IMR-90 (cell line): ENCODE measurements around the gene TXNDC11. TPM values are rescaled to one million over a fixed set of nuclear protein-coding genes. Genes with fewer than 3 reads are reported as not detected.

Source experiments
- ATAC-seq: fragments of 200-7000 bp; cut with Tn5 transposase; 2 replicates; pipeline ENCODE4 v1.9.1; 2020; ENCODE audit warnings: low read depth, mild to moderate bottlenecking, moderate library complexity
- BruUV-seq: library from RNA; stranded (reverse); fragments of 400-500 nt; replicated peaks from 2 replicates; lab custom pipeline; 2021; lab: Mats Ljungman, UMichigan
- CTCF ChIA-PET: fragments of 300-600 bp; formaldehyde crosslinking; extraction: SDS; loops from one replicate; lab custom pipeline; 2021; ENCODE audit warnings: antibody characterized with exemption; lab: Yijun Ruan, JAX
- POLR2A ChIA-PET: fragments of 300-600 bp; sonication (Branson Sonifier 250); formaldehyde crosslinking; loops from one replicate; lab custom pipeline; 2022; ENCODE audit warnings: antibody characterized with exemption; ENCODE audit not compliant: unreplicated experiment; lab: Charles Lee
- DNase-seq: peaks from one replicate; pipeline ENCODE4 v3.0.0; 2013
- H2AFZ ChIP-seq: replicated peaks from 2 replicates; pipeline ENCODE3; 2013; ENCODE audit warnings: low read length, mild to moderate bottlenecking; ENCODE audit not compliant: poor library complexity
- H2AK5ac ChIP-seq: 2 replicates; pipeline ENCODE4 v1.6.1; 2013; ENCODE audit warnings: low read depth, low read length, inconsistent platforms
- H2AK9ac ChIP-seq: replicated peaks from 2 replicates; pipeline ENCODE3; 2013; ENCODE audit warnings: mild to moderate bottlenecking, low read depth, low read length, moderate library complexity; ENCODE audit not compliant: poor library complexity
- H2BK120ac ChIP-seq: 2 replicates; pipeline ENCODE4 v1.6.1; 2013; ENCODE audit warnings: low read depth, low read length, inconsistent platforms
- H2BK15ac ChIP-seq: 3 replicates; pipeline ENCODE4 v1.6.1; 2013; ENCODE audit warnings: low read depth, low read length, inconsistent platforms
- H2BK20ac ChIP-seq: 2 replicates; pipeline ENCODE4 v1.6.1; 2013; ENCODE audit warnings: low read depth, mild to moderate bottlenecking, inconsistent platforms, low read length, moderate library complexity
- H2BK5ac ChIP-seq: 2 replicates; pipeline ENCODE4 v1.6.1; 2013; ENCODE audit warnings: mild to moderate bottlenecking, low read depth, low read length, inconsistent platforms; ENCODE audit not compliant: poor library complexity, severe bottlenecking
- H3K14ac ChIP-seq: replicated peaks from 2 replicates; pipeline ENCODE4 v1.6.1; 2013; ENCODE audit warnings: low read depth, low read length, inconsistent platforms
- H3K18ac ChIP-seq: 2 replicates; pipeline ENCODE4 v1.6.1; 2013; ENCODE audit warnings: low read depth, low read length, control low read depth
- H3K23ac ChIP-seq: 2 replicates; pipeline ENCODE4 v1.6.1; 2013; ENCODE audit warnings: low read depth, low read length, inconsistent platforms
- H3K27ac ChIP-seq: 2 replicates; pipeline ENCODE4 v1.5.1; 2013; ENCODE audit warnings: mild to moderate bottlenecking, control low read depth, low read length; ENCODE audit not compliant: insufficient read depth
- H3K27me3 ChIP-seq: 2 replicates; pipeline ENCODE4 v1.6.1; 2013; ENCODE audit warnings: low read length; ENCODE audit not compliant: control insufficient read depth, insufficient read depth
- H3K36me3 ChIP-seq: 2 replicates; pipeline ENCODE4 v1.6.1; 2013; ENCODE audit warnings: low read length, mixed read lengths; ENCODE audit not compliant: control insufficient read depth, insufficient read depth
- H3K4ac ChIP-seq: 2 replicates; pipeline ENCODE4 v1.6.1; 2013; ENCODE audit warnings: low read depth, low read length, inconsistent platforms
- H3K4me1 ChIP-seq: 2 replicates; pipeline ENCODE4 v1.6.1; 2013; ENCODE audit warnings: low read length, mixed read lengths; ENCODE audit not compliant: control insufficient read depth, insufficient read depth
- H3K4me2 ChIP-seq: 2 replicates; pipeline ENCODE4 v1.6.1; 2013; ENCODE audit warnings: low read depth, mild to moderate bottlenecking, control low read depth, low read length, moderate library complexity
- H3K4me3 ChIP-seq: 2 replicates; pipeline ENCODE4 v1.5.1; 2013; ENCODE audit warnings: low read depth, mild to moderate bottlenecking, control low read depth, low read length, moderate library complexity; ENCODE audit not compliant: insufficient read depth
- H3K56ac ChIP-seq: 2 replicates; pipeline ENCODE4 v1.6.1; 2013; ENCODE audit warnings: low read length, inconsistent platforms; ENCODE audit not compliant: insufficient read depth; ENCODE audit errors: extremely low read depth
- H3K79me1 ChIP-seq, 2 experiments: 2 replicates each; pipeline ENCODE4 v1.6.1; 2013; ENCODE audit warnings: low read length in 2 of 2, inconsistent platforms in 1 of 2, low read depth in 1 of 2
- H3K9ac ChIP-seq: 2 replicates; pipeline ENCODE4 v1.6.1; 2013; ENCODE audit warnings: low read depth, low read length, control low read depth
- H3K9me1 ChIP-seq: 2 replicates; pipeline ENCODE4 v1.6.1; 2013; ENCODE audit warnings: low read length, inconsistent platforms; ENCODE audit not compliant: insufficient read depth
- H3K9me3 ChIP-seq: 2 replicates; pipeline ENCODE4 v1.6.1; 2013; ENCODE audit warnings: low read length; ENCODE audit not compliant: control insufficient read depth, insufficient read depth
- H4K20me1 ChIP-seq: 2 replicates; pipeline ENCODE4 v1.6.1; 2013; ENCODE audit warnings: low read length, inconsistent platforms; ENCODE audit not compliant: insufficient read depth
- H4K5ac ChIP-seq: 2 replicates; pipeline ENCODE4 v1.6.1; 2013; ENCODE audit warnings: mild to moderate bottlenecking, low read depth, low read length, control low read depth
- H4K8ac ChIP-seq, 2 experiments: 2 replicates each; pipeline ENCODE4 v1.6.1; 2013; ENCODE audit warnings: low read depth in 2 of 2, low read length in 2 of 2, control low read depth in 1 of 2, inconsistent platforms in 1 of 2
- H4K91ac ChIP-seq: 2 replicates; pipeline ENCODE4 v1.6.1; 2013; ENCODE audit warnings: low read depth, low read length, inconsistent platforms; ENCODE audit not compliant: insufficient read depth
- CEBPB ChIP-seq: IDR thresholded peaks from 2 replicates; pipeline ENCODE4 v1.6.1; 2012; ENCODE audit warnings: low read depth, low read length, improper control_type of control experiment
- CHD1 ChIP-seq: IDR thresholded peaks from 2 replicates; pipeline ENCODE4 v1.6.1; 2012; ENCODE audit warnings: low read depth, low read length, improper control_type of control experiment
- FOS ChIP-seq: fragments of 150-350 bp; IDR thresholded peaks from 2 replicates; pipeline ENCODE4 v1.6.1; 2016; ENCODE audit warnings: low read depth, low read length
- MAFK ChIP-seq: IDR thresholded peaks from 2 replicates; pipeline ENCODE4 v1.6.1; 2012; ENCODE audit warnings: low read depth, low read length, improper control_type of control experiment
- MXI1 ChIP-seq: IDR thresholded peaks from 2 replicates; pipeline ENCODE4 v1.6.1; 2012; ENCODE audit warnings: low read depth, mild to moderate bottlenecking, low read length, moderate library complexity, borderline replicate concordance
- POLR2A ChIP-seq: IDR thresholded peaks from 2 replicates; pipeline ENCODE4 v1.6.1; 2012; ENCODE audit warnings: mild to moderate bottlenecking, low read depth, low read length
- RCOR1 ChIP-seq: IDR thresholded peaks from 2 replicates; pipeline ENCODE4 v1.6.1; 2012; ENCODE audit warnings: mild to moderate bottlenecking, low read length, improper control_type of control experiment; ENCODE audit not compliant: insufficient replicate concordance
- WGBS, 2 experiments: methylation state at CpG; one replicate each; pipeline versions ENCODE4 v1.1.5 to v1.1.7; 2013; ENCODE audit warnings: missing lambda C conversion rate in 2 of 2; ENCODE audit not compliant: insufficient read length in 1 of 2; ENCODE audit errors: extremely low coverage in 2 of 2; 5-methylcytosine and 5-hydroxymethylcytosine counted together
- dilution Hi-C: fragments of 300-500 bp; cut with HindIII; formaldehyde crosslinking; loops from one replicate; pipeline ENCODE4 v1.14.3; 2018; ENCODE audit warnings: low sequenced_read_pairs; ENCODE audit not compliant: unreplicated experiment
- in situ Hi-C: fragments of 300-500 bp; cut with MboI; formaldehyde crosslinking; loops from 3 replicates; pipeline ENCODE4 v1.14.3; 2019; ENCODE audit warnings: low sequenced_read_pairs, inconsistent platforms, mixed read lengths
- intact Hi-C: fragments of 100-400 bp; cut with micrococcal nuclease; formaldehyde crosslinking; loops from 2 replicates; pipeline ENCODE4 v1.10.0; 2022
- polyA plus RNA-seq, 3 experiments: library from polyadenylated mRNA; depleted of rRNA; stranded (reverse); fragments of >200 nt; gene quantifications; 2 replicates each; pipeline ENCODE4 v1.2.3, GENCODE V29; 2012; ENCODE audit warnings: low replicate concordance in 1 of 3
- total RNA-seq: library from RNA; depleted of rRNA; stranded (reverse); fragments of >200 nt; gene quantifications from 2 replicates; pipeline ENCODE4 v1.2.3, GENCODE V29; 2012
- TF ChIP-seq, protein P1 (sequence below): fragments of 150-350 bp; IDR thresholded peaks from 2 replicates; pipeline ENCODE4 v1.6.1; 2017; ENCODE audit warnings: mild to moderate bottlenecking, antibody characterized with exemption, low read length, low read depth

Gene TXNDC11
- total and polyA plus RNA-seq, 2 of the 4 experiments (the other 2 are of a cell fraction) = 25.3 to 42.9 TPM

DNA sequence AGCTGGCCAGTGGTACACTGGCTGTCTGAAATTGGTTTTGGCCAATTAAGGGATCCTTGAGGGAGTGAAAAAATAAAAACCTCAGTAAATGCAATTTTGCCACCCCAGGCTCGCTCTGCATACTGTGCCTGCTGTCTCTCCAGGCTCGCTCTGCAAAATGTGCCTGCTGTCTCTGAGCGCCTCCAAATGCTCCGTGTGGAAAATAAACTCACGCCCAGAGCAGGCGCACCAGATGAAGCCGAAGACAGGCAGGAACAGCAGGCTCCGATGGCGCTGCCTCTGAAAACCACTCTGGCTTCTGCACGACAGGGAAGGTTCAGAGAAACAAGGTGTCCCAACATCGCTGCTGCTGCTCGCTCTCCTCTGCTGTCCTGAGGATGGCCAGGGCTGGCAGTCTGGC, 45.3 kb downstream of the TXNDC11 start:
- Histone ChIP-seq H3K9me3 (no peaks in the 10 kb centered on the region), H3K27ac (no peak overlapping the region), H2BK15ac (no peak overlapping the region), H2AFZ (no peak overlapping the region), H3K9ac (no peak overlapping the region), H3K4me1 (peaks cover 4% of the 10 kb centered on the region), H4K91ac (no peak overlapping the region), H3K4ac (no peak overlapping the region), H4K8ac (no peak overlapping the region), H3K23ac (no peak overlapping the region), H3K56ac (no peak overlapping the region), H3K36me3 (peaks cover 42% of the 10 kb centered on the region), H3K4me2 (no peak overlapping the region), H3K18ac (no peak overlapping the region), H4K5ac (no peak overlapping the region), H2BK20ac (no peak overlapping the region), H3K79me1 (peaks cover 37 to 59% of the 10 kb centered on the region in 2 experiments), H3K14ac (no peak overlapping the region), H4K20me1 (peaks cover 36% of the 10 kb centered on the region), H3K4me3 (no peak overlapping the region), H3K9me1 (peaks cover 8% of the 10 kb centered on the region), H2BK120ac (no peak overlapping the region), H2BK5ac (no peak overlapping the region), H2AK9ac (no peak overlapping the region), H2AK5ac (no peak overlapping the region), H3K27me3 (no peaks in the 10 kb centered on the region)
- in situ Hi-C loops = no loop called here
- dilution Hi-C loops = no loop called here
- POLR2A ChIA-PET = no interaction called here
- 96% methylated on average over 7 of the region's 12 CpGs; no CpG with 5 or more reads in 1 of the 2 experiments for WGBS, 2 experiments
- intact Hi-C loops = no loop called here
- no peak for DNase-seq
- no peak for ATAC-seq
- no TSS peak for BruUV-seq
- CTCF ChIA-PET = interaction anchor here (1.1 kb wide), 1 partner anchor 290 kb away, joined by 3 read pairs; no protein-coding TSS in a partner anchor
- no peak for TF ChIP-seq FOS
- TF ChIP-seq, protein P1, sequence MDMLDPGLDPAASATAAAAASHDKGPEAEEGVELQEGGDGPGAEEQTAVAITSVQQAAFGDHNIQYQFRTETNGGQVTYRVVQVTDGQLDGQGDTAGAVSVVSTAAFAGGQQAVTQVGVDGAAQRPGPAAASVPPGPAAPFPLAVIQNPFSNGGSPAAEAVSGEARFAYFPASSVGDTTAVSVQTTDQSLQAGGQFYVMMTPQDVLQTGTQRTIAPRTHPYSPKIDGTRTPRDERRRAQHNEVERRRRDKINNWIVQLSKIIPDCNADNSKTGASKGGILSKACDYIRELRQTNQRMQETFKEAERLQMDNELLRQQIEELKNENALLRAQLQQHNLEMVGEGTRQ = no peak
- TF ChIP-seq MXI1 = no peak
- TF ChIP-seq MAFK = no peak
- TF ChIP-seq POLR2A = no peak
- TF ChIP-seq CEBPB = no peak
- no peak for TF ChIP-seq CHD1
- no peak for TF ChIP-seq RCOR1
